ENCODE data around the gene AGER. TPM values are rescaled to one million over a fixed set of nuclear protein-coding genes. Genes with fewer than 3 reads are reported as not detected.

The AGER gene
- total and polyA plus RNA-seq, 2 of the 4 experiments (the other 2 are of a cell fraction), result 0.18 to 4.2 TPM

DNA sequence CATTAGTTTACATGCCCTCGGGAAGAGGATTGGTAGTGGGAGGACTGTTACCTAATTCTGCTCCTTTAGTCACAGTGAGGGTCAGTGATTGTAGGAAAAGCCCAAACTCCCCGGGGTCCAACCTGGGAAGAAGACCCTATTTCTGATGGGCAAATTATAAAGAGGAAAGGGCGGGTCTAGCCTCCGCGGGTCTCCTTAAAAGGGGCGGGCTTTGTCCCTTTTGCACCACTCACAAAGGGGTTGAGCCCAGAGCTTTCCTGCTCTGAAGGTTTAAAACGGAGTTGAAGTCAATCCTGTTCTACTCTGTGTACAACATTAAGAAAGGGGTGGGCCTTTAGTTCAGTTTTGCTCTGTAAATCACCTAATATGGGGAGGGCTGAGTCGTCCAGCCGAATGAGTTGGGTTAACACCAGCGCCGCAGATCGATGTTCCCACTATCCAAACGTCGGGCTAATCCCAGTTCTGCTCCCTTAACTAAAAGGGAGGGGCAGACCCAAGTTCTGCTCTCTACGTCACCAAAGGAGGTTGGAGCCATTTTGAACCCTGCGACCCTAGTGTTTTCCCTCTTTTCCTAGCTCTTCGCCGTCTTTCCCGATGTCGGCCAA is 6.8 kb downstream of the AGER start:
- 0% methylated on average over 5 of the region's 20 CpGs; no CpG with 5 or more reads in 1 of the 2 experiments for WGBS, 2 experiments (ENCODE audit: extremely low coverage in 2 of 2, insufficient read length in 1 of 2)
- Histone ChIP-seq H3K27ac (ENCODE audit: insufficient read depth, low read length) (peak overlapping the region; percentile 74), H4K91ac (ENCODE audit: insufficient read depth, low read depth, low read length) (peak overlapping the region; percentile 82), H3K9me3 (ENCODE audit: control insufficient read depth, insufficient read depth, low read length) (no peaks in the 10 kb centered on the region), H3K4ac (ENCODE audit: low read depth, low read length) (peak overlapping the region; percentile 92), H3K18ac (ENCODE audit: low read depth, low read length) (peak overlapping the region; percentile 70), H3K4me2 (ENCODE audit: low read depth, low read length) (peak overlapping the region; percentile 80), H3K56ac (ENCODE audit: extremely low read depth, insufficient read depth, low read length) (peak overlapping the region; percentile 91), H3K23ac (ENCODE audit: low read depth, low read length) (peak overlapping the region; percentile 88), H2AFZ (replicated peaks; ENCODE audit: low read length, poor library complexity) (peak overlapping the region; percentile 84), H4K8ac (ENCODE audit: low read depth in 2 of 2, low read length in 2 of 2) (peak overlapping the region; percentile 55 to 89), H2AK9ac (replicated peaks; ENCODE audit: low read depth, low read length, poor library complexity) (peak overlapping the region; percentile 87), H4K5ac (ENCODE audit: low read depth, low read length) (peak overlapping the region; percentile 77), H3K14ac (replicated peaks; ENCODE audit: low read depth, low read length) (peak overlapping the region; percentile 82), H2BK5ac (ENCODE audit: low read depth, low read length, poor library complexity, severe bottlenecking) (peak overlapping the region; percentile 90), H4K20me1 (ENCODE audit: insufficient read depth, low read length) (peaks cover 3% of the 10 kb centered on the region; the same call in 1 of the 2 replicates), H3K27me3 (ENCODE audit: control insufficient read depth, insufficient read depth, low read length) (no peaks in the 10 kb centered on the region), H3K9me1 (ENCODE audit: insufficient read depth, low read length) (peaks cover 30% of the 10 kb centered on the region), H2AK5ac (ENCODE audit: low read depth, low read length) (peak overlapping the region; percentile 94), H3K4me1 (ENCODE audit: control insufficient read depth, insufficient read depth, low read length) (peaks cover 5% of the 10 kb centered on the region), H3K79me1 (ENCODE audit: low read depth in 1 of 2, low read length in 2 of 2) (peaks cover 35 to 59% of the 10 kb centered on the region in 2 experiments), H2BK120ac (ENCODE audit: low read depth, low read length) (peak overlapping the region; percentile 65), H3K36me3 (ENCODE audit: control insufficient read depth, insufficient read depth, low read length) (peaks cover 5% of the 10 kb centered on the region; the same call in 1 of the 2 replicates), H2BK20ac (ENCODE audit: low read depth, low read length) (no peak overlapping the region; the same call in 1 of the 2 replicates), H3K9ac (ENCODE audit: low read depth, low read length) (peak overlapping the region; percentile 70), H2BK15ac (ENCODE audit: low read depth, low read length) (peak overlapping the region; percentile 35; the same call in 2 of the 3 replicates), H3K4me3 (ENCODE audit: insufficient read depth, low read depth, low read length) (peak overlapping the region; percentile 45)
- POLR2A ChIA-PET (ENCODE audit: unreplicated experiment), result interaction anchor here (0.6 to 1.4 kb wide), 5 partner anchors 9 to 18 kb away, joined by 3 to 6 read pairs (median 4); no protein-coding TSS in a partner anchor
- intact Hi-C loops (cut with micrococcal nuclease), result loop anchor here (2.0 to 5.0 kb wide), 2 partner anchors 24 to 60 kb away; no protein-coding TSS in a partner anchor
- no peak for DNase-seq
- no TSS peak for BruUV-seq (replicated peaks)
- dilution Hi-C loops (cut with HindIII; ENCODE audit: low sequenced_read_pairs, unreplicated experiment), result no loop called here
- ATAC-seq (ENCODE audit: low read depth), result peak; percentile 25
- TF ChIP-seq NFE2L2 (IDR thresholded peaks at IDR 0.05; ENCODE audit: low read depth, low read length), result no peak
- TF ChIP-seq SMC3 (IDR thresholded peaks at IDR 0.05; ENCODE audit: low read depth, low read length), result no peak
- TF ChIP-seq, protein P1, sequence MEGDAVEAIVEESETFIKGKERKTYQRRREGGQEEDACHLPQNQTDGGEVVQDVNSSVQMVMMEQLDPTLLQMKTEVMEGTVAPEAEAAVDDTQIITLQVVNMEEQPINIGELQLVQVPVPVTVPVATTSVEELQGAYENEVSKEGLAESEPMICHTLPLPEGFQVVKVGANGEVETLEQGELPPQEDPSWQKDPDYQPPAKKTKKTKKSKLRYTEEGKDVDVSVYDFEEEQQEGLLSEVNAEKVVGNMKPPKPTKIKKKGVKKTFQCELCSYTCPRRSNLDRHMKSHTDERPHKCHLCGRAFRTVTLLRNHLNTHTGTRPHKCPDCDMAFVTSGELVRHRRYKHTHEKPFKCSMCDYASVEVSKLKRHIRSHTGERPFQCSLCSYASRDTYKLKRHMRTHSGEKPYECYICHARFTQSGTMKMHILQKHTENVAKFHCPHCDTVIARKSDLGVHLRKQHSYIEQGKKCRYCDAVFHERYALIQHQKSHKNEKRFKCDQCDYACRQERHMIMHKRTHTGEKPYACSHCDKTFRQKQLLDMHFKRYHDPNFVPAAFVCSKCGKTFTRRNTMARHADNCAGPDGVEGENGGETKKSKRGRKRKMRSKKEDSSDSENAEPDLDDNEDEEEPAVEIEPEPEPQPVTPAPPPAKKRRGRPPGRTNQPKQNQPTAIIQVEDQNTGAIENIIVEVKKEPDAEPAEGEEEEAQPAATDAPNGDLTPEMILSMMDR (conservative IDR thresholded peaks at IDR 0.05; ENCODE audit: low read depth, low read length), result no peak
- TF ChIP-seq RFX5 (IDR thresholded peaks at IDR 0.05; ENCODE audit: low read depth, low read length), result 0 out of 2 replicates have a peak, but pooled peaks have one; percentile 9
- TF ChIP-seq USF2 (IDR thresholded peaks at IDR 0.05; ENCODE audit: low read depth, low read length), result no peak; the same call in 1 of the 2 replicates
- peak; percentile 27; the same call in 1 of the 2 replicates for TF ChIP-seq MAZ (IDR thresholded peaks at IDR 0.05; ENCODE audit: borderline replicate concordance, low read depth, low read length)
- TF ChIP-seq CEBPB (IDR thresholded peaks at IDR 0.05; ENCODE audit: low read depth, low read length), result no peak
- TF ChIP-seq CHD1 (IDR thresholded peaks at IDR 0.05; ENCODE audit: low read depth, low read length), result no peak
- peak; percentile 53 for TF ChIP-seq POLR2A (IDR thresholded peaks at IDR 0.05; ENCODE audit: low read depth, low read length)
- CTCF ChIA-PET, result interaction anchor here (0.6 to 0.7 kb wide), 2 partner anchors 62 to 608 kb away, joined by 3 read pairs; no protein-coding TSS in a partner anchor
- in situ Hi-C loops (cut with MboI; ENCODE audit: low sequenced_read_pairs), result loop anchor here (10.0 to 25.0 kb wide), 2 partner anchors 202 to 785 kb away; partner anchors contain the start of genes BRD2, DXO and HLA-DMA

Measured in IMR-90 (cell line).